Endothelial cell (in vitro differentiated cells): Measurements from ENCODE around the gene TLCD2. TPM values are rescaled to one million over a fixed set of nuclear protein-coding genes. Genes with fewer than 3 reads are reported as not detected.

ENCODE experiments used
- DNase-seq: peaks from one replicate; pipeline ENCODE4 v3.0.0; 2021; ENCODE audit warnings: low spot score
- H3K27ac Mint-ChIP-seq: one replicate; pipeline ENCODE4 v1.8.0; 2021; ENCODE audit warnings: mixed read lengths, inconsistent platforms; ENCODE audit not compliant: unreplicated experiment
- H3K27me3 Mint-ChIP-seq: one replicate; pipeline ENCODE4 v1.8.0; 2021; ENCODE audit warnings: mild to moderate bottlenecking, moderate library complexity, mixed read lengths, inconsistent platforms; ENCODE audit not compliant: unreplicated experiment
- H3K36me3 Mint-ChIP-seq: one replicate; pipeline ENCODE4 v1.8.0; 2021; ENCODE audit warnings: mild to moderate bottlenecking, low read depth, mixed read lengths, inconsistent platforms; ENCODE audit not compliant: unreplicated experiment
- H3K4me1 Mint-ChIP-seq: one replicate; pipeline ENCODE4 v1.8.0; 2021; ENCODE audit warnings: mild to moderate bottlenecking, mixed read lengths, inconsistent platforms; ENCODE audit not compliant: unreplicated experiment
- H3K4me3 Mint-ChIP-seq: one replicate; pipeline ENCODE4 v1.8.0; 2021; ENCODE audit warnings: mild to moderate bottlenecking, mixed read lengths, inconsistent platforms; ENCODE audit not compliant: unreplicated experiment
- H3K9me3 Mint-ChIP-seq: one replicate; pipeline ENCODE4 v1.8.0; 2021; ENCODE audit warnings: mixed read lengths, inconsistent platforms; ENCODE audit not compliant: unreplicated experiment
- CTCF ChIP-seq: fragments of 200-600 bp; sonication (generic); IDR thresholded peaks from one replicate; pipeline ENCODE4 v1.5.0; 2021; ENCODE audit warnings: antibody characterized with exemption; ENCODE audit not compliant: unreplicated experiment
- total RNA-seq: library from RNA; stranded (reverse); fragmentation: NEBNext Ultra II Directional; extraction: Animal tissue kit (Norgen Biotek cat#: 25700); gene quantifications from one replicate; pipeline ENCODE4 v1.2.1, GENCODE V29; 2021; ENCODE audit not compliant: unreplicated experiment

Gene TLCD2
- total RNA-seq, 1 donor from 2014 or later: 4.4 TPM

DNA sequence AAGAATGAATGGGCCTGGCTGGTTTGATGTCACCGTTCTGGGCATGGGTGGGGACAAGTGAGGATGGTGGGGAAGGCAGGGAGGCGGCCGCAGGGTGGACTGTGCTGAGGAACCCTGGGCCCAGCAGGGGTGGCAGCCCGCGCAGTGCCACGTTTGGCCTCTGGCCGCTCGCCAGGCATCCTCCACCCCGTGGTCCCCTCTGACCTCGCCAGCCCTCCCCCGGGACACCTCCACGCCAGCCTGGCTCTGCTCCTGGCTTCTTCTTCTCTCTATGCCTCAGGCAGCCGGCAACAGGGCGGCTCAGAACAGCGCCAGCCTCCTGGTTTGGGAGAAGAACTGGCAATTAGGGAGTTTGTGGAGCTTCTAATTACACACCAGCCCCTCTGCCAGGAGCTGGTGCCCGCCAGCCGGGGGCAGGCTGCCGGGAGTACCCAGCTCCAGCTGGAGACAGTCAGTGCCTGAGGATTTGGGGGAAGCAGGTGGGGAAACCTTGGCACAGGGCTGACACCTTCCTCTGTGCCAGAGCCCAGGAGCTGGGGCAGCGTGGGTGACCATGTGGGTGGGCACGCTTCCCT lies 45.2 kb upstream of the TLCD2 start:
- DNase-seq: no peak
- H3K36me3 Mint-ChIP-seq: no peaks in the 10 kb centered on the region
- H3K9me3 Mint-ChIP-seq: no peaks in the 10 kb centered on the region
- no peak for TF ChIP-seq CTCF
- peaks cover 14% of the 10 kb centered on the region for H3K4me1 Mint-ChIP-seq
- H3K27me3 Mint-ChIP-seq: peaks cover 8% of the 10 kb centered on the region
- H3K4me3 Mint-ChIP-seq: no peak overlapping the region
- no peak overlapping the region for H3K27ac Mint-ChIP-seq

GRCh38 chr17:1754430-1755112 lies 44.4 kb upstream of the TLCD2 start:
- TF ChIP-seq CTCF: no peak
- no peak overlapping the region for H3K27ac Mint-ChIP-seq
- no peaks in the 10 kb centered on the region for H3K9me3 Mint-ChIP-seq
- DNase-seq: no peak
- H3K4me1 Mint-ChIP-seq: peaks cover 14% of the 10 kb centered on the region
- H3K27me3 Mint-ChIP-seq: peaks cover 5% of the 10 kb centered on the region
- no peak overlapping the region for H3K4me3 Mint-ChIP-seq
- H3K36me3 Mint-ChIP-seq: no peaks in the 10 kb centered on the region

DNA sequence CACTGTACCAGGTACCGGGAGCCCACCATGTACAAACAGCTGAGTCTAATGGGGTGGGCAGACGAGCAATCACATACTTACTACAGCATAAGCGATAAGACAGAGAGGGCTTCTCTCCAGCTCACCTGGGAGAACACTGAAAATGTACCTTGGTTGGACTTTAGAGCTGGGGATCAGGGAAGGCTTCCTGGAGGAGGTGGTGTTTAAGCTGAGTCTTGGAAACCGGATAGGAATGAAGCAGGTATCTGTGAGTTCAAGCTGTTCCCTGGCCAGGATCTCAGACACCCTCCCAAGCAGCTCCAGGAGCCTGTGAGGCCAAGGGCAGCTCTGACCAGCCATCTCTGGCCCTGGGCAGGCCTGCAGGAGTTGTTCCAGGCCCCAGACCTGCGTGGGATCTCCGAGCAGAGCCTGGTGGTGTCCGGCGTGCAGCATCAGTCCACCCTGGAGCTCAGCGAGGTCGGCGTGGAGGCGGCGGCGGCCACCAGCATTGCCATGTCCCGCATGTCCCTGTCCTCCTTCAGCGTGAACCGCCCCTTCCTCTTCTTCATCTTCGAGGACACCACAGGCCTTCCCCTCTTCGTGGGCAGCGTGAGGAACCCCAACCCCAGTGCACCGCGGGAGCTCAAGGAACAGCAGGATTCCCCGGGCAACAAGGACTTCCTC lies 43.7 kb upstream of the TLCD2 start:
- Mint-ChIP-seq H3K4me3 (no peak overlapping the region), H3K27ac (no peak overlapping the region)

GRCh38 chr17:1752425-1753262 lies 42.5 kb upstream of the TLCD2 start:
- no peaks in the 10 kb centered on the region for H3K36me3 Mint-ChIP-seq
- no peak for DNase-seq
- peaks cover 14% of the 10 kb centered on the region for H3K4me1 Mint-ChIP-seq
- H3K9me3 Mint-ChIP-seq: no peaks in the 10 kb centered on the region
- peak overlapping the region; percentile 36 for H3K27ac Mint-ChIP-seq
- no peak overlapping the region for H3K4me3 Mint-ChIP-seq
- no peak for TF ChIP-seq CTCF
- H3K27me3 Mint-ChIP-seq: peaks cover 4% of the 10 kb centered on the region

More for the DNA sequence above, 43.7 kb upstream of the TLCD2 start:
- H3K27me3 Mint-ChIP-seq: peaks cover 5% of the 10 kb centered on the region
- H3K9me3 Mint-ChIP-seq: no peaks in the 10 kb centered on the region
- TF ChIP-seq CTCF: no peak
- DNase-seq: no peak
- H3K36me3 Mint-ChIP-seq: no peaks in the 10 kb centered on the region
- H3K4me1 Mint-ChIP-seq: peaks cover 14% of the 10 kb centered on the region
